AG08395 (cell line): Measurements from ENCODE around the gene DMD.
"Not testable (repeated sequence)": the region's sequence is repeated elsewhere in the genome, so short reads cannot be mapped to it uniquely, and the experiment has no call there.

ENCODE experiments used
- DNase-seq: peaks from one replicate; pipeline ENCODE4 v3.0.0; 2012; ENCODE audit warnings: mixed read lengths, low spot score

The DMD gene

DNA sequence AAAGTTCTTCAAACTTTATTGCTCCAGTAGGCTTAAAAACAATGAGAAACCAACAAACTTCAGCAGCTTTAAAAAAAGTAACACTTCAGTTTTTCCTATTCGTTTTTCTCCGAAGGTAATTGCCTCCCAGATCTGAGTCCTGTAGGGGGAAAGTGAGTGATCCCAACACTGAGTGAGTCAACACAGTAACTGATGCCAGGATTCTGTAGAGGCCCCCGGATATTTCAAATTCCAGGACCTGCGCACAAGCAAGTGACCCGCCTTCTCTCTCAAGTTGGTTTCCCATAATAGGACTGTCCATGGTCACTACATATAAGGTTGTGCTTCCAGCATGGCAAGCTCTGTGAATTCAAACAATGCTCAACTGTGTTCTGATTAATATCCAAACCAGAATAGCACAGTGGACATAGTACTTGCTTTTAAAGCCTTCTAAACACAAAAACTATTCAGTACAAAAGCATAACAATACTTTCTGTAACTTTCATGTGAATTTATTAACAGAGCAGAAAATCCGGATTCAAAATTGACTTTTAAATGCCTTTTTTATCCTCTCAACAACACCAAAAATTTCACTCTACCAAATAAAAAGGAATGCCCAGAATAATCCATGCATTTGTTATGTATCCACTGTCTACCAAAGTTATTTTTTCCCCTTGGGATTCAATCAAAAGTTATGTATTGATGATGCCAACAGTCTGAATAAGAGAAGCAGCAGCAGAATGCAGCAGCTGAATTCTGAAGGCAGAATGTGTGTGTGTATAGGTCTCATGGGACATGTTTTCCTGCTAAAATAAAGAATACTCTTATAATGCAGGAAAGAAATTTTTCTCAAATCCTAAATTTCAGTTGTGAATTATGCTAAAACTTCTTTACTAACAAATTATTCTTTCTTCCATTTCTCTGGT is at the start of gene DMD:
Gene DMD, minus strand, starts transcription at position 194 of the 905 bp plus-strand sequence. CDS start 237 bp downstream, outside the sequence.
- DNase-seq, result no peak

DNA sequence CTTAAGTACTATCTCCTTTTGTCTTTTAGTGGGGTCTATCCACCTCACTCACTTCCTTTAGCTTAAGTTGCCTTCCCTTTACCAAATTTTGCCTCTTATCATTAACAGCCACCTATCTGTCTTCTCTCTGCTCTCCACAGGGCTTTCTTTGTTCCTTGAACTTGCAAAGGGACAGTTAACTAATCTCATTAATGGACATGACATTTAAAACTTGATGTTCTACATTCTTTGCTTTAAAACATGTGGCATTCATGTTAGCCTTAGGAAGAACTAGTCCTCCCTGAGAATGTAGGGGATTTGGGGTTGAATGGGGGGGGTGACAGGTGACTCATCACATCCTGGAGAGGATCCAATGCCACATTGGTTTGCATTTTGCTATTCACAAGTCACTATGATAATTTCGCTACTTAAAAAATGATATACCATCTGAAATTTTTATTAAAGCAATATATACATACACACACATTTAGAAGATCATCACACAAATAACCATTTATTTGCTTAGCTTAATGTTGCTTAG is 41.0 kb upstream of the DMD start:
- DNase-seq, result no peak

DNA sequence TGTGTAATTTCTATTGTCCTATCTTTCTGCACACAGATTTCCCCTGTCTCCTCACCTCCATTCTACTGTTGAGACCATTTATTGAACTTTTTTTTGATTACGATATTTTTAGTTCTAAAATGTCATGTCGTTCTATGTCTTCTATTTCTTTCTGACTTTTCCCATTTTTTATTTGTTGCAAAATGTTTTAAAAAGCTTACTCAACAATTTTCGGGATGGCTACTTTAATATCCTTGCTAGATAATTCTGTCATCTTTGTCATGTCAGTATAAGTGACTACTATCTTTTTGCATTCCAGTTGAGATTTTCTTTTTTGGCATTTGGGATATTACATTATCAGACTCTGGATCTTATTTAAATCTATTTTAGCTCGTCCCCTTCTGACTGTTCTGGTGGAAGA is 7.5 kb upstream of the DMD start:
- no peak for DNase-seq

DNA sequence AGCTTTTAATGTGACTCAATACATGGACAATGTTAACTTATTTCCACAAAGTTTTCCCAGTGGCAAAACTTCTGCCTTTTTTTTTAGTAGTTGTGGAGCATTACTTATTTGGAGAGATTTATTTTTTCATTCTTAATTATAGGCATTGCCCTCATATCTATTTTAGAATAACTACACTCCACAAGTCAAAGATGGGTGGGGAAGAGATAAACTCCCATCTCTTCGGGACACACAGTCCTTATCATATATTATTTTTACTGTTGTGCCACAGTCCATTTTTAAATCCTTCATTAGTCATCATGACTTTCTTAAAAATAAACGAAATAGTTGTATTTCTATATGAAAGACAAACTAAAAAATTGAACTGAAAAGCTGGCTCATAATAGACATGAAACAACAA is 1.2 kb downstream of the DMD start:
- DNase-seq, result no peak

DNA sequence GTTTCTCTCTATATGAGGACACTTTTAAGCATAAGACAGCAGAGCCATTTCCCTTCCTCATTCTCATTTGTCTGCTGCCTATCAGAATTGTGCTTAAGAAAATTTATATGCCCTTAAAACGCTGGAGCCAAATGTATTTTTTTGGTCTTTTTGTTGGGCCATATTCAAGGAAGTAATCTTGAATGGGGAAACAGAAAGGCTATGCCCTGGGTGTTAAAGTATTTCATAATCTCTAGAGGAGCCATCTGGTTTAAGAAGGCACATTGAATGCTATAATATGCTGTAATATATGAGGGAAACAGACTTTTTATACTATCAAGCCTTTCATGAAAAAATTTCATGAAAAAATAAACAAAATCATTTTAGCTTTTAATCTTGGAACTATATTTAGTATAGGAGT is 4.3 kb downstream of the DMD start:
- DNase-seq, result no peak

DNA sequence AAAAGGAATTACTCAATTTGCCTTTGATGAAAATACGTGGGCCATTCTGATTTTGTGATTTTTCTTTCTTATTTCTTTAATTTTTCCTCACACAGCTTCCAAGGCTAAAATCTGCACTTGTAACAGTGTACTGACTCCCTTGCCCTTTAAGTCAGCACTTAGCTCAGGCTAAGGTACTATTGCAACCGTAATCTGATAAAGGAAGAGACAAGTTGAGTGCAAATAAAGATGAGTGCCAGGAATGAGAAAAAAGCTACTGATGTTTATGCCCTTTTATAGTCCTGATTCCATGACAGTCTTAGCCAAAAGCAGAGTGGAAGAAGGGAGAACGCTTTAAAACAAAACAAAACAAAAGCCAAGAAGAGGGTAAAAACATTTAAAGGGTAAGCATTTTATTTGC is 6.0 kb downstream of the DMD start:
- DNase-seq, result no peak

DNA sequence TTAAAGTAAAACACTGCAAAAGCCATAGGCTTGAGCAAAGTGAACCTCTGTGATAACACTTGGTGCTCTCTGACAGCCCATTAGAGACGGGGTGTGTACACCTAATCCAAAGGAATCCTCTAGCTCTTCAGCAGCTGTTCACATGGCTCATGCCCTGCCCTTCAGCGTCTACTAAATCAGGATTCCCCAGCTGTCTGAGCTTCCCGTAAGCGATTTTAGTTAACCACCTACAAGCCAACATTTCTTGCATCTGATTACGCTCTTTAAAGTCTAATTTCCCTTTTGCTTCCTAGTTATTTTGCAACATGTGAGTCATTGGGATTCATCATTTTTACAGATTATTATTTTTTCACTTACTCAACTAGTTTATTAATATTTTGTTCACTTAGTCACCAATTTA is 6.5 kb downstream of the DMD start:
- no peak for DNase-seq

DNA sequence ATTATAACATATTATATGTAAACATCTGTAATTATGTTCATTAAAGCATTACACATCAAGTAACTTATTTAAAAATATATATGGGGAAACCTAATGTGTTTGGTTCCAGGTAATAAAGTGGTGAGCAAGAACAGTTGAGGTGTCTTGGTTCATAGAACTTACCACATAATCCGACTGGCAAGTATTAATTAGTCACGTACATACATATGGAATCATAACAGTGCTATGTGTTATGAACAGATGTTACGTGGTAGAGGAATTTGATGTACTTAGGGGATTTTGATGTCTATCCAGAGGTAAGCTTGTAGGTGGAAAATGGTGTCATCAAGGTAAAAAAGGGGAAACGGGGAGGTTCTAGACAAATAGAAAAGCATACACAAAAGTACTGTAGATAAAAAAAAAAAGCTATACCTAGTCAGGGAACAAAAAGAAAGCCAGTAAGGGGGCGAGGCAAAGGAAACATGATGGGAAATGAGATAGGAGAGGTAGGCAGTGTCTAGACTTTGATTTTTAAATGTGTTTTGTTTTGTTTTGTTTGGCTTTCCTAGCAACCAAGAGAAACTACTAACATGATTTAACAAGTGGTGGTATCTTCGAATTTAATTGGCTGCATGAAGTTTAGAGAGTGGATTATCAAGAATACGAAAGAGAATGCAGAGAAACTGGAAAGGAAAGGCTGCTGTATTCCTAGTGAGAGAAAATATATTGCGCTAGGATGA is 12.6 kb downstream of the DMD start:
- no peak for DNase-seq

DNA sequence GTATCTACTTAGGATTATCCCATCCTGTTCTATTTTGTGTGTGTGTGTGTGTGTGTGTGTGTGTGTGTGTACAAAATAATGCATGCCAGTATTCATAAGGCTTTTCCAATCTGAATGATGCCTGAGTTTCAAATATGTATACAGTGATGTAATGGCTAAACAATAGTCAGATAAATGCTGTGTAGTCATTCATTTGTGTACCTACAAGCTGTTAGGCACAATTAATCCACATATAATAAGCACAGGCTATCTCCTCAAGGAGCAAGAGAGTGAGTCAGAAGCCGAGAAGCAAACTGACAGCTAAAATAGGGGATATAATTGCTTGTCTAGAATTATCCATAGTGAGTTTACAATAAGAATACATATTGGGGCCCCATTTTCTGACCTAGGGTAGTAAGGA is 15.7 kb downstream of the DMD start:
- DNase-seq, result no peak

DNA sequence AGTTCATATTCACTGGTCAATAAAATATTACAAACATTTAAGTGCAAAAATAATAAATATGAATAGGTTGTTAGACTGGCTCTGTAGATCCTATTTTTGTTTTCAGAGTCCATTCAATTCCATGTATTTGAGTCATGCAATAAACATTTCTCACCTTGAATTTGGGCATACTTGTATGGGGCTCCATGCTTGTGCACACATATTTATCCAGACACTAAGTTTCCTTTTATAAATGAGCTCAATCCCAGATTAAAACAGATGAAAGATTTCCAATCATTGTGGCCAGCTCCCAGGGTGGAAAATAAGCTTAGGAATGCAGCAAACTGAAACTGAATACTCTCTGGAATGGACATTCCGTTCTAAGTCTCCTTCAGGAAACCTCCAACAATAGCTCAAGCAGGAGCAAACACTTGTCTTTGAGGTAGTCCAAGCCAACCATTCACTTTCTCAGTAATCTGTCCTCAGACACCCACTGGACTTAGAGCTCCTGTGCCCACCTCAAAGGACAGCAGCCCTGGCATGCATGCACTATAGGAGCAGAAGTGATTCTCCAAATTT is 16.4 kb downstream of the DMD start:
- DNase-seq, result no peak

DNA sequence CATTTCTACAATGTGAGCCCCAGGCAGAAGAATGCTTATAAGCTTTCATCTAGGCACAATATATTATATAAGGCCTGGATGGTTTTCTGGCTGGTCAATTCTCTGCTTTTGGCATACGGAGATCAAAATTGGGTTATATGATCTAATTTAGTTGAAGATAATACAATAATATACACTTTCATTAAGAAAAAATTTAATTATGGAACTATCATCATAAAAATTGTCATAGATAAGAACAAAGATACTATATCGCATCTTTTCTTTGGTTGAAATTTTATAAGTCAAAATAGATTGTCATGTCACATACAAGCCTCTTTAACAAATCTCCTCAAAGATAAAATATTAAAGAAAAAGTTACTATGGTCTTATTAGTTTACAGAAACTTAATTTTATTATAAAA is 17.1 kb downstream of the DMD start:
- no peak for DNase-seq

DNA sequence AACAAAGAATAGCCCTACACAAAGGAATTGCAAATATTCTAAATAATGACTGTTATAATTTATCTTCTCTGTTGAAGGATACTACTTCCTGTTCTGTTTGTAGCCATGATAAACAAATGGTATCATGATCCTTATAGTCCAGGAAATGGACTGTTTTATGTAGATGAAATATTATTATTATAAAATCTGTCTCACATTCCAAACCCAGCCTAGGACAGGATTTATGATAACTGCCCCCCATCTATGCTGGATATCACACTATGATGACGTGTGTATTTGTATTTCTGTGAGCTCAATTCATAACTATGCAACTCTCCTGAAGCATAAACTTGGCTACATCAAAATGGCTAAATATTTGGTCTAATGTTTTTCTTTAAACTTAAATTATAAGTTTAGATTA is 21.3 kb downstream of the DMD start:
- no peak for DNase-seq

DNA sequence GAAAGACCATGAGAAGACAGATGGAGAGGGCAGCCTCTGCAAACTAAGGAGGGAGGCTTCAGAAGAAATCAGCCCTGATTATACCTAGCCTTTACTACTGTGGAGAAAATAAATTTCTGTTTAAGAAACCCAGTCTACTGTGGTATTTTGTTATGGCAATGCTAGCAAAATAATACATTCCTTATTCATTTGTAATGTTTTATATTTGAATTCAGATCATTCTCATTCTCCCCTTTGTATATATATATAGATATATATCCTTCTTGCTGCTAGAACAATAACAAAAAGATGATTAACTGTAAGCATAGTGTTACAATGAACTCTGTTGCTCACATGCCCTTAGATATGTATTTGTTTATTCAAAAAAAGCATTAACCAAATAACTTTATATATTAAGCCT is 22.5 kb downstream of the DMD start:
- no peak for DNase-seq

DNA sequence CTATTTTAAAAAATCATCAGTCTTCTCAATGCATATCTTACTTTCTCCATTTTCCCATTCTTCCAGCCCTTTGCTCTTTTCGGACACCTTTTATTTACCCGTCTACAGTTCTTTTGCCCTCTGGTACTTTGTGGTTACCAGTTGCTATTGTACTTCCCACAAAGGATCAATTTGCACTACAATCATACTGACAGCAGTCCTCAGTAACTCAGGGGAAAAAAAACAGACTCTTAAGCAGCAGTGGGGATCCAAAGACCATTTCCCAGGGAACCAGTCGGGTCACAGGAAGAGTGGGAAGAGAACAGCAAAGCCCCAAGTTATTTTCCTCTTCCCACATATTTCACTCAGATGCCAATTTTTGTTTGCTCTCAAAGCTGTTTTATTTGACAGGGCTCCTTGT is 23.1 kb downstream of the DMD start:
- no peak for DNase-seq

DNA sequence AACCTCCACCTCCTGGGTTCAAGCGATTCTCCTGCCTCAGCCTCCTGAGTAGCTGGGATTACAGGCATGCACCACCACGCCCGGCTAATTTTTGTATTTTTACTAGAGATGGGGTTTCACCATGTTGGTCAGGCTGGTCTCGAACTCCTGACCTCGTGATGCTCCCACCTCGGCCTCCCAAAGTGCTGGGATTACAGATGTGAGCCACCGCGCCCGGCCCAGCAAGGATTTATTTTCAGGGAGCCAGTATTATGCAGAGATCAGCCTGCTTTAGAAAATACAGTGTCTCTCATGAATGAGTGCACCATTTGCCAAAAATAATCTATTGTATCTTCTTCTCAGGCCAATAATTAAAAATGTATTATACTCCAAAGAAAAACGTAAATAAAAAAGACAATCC is 26.5 kb downstream of the DMD start:
- DNase-seq, result not testable (repeated sequence)

DNA sequence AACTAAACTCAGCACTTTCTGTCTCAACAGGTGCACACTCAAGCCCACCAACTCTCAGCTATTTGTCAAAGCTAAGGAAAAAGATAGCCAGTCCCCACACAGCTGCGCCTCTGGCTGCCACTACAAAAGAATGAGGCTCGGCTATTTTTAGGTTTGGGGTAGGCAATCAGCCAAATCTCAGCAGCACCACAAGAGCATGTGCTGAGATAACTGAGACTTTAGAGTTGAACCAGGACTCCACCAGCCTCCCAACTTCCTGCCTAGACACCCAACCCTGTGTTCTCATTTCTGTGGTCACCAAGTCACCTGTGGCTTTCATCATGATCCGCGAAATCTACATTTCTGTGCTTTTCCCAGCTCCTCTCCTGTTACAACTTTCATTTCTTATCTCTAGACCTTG is 28.0 kb downstream of the DMD start:
- no peak for DNase-seq

DNA sequence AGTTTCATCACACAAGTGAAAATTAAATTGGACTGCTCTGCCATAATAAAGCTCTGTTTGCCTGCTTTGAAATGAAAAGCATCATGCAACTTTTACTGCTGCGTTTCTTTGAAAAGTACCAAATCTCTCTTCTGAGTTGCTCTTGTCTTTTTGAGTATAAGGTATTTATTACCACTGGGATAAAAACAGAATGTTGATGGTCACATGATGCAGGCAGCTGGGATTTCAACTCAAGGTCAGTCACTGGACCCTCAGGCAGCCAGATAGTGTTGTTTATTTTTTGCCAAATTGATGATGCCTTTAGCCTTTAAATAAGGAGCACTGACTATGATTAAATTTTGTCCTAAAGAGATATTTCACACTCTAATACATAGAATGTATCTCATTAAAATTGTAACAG is 32.7 kb downstream of the DMD start:
- DNase-seq, result no peak

DNA sequence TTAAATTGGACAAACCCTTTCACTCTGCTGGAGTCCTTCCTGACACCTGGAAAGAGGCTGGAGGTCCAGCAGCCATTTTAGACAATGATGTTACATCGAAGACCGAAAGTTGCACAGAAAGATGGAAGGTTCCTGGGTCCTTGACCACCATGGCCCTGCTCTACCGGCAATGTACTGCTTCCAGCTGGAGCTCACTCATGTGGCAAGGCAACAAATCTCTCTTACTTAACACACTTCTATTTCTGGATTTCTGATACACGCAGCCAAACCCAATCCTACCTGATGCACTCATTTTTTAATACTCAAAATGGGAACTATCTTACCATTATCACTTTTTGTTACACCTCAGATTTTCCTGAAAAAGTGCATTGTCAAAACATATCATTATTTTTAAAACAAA is 33.1 kb downstream of the DMD start:
- no peak for DNase-seq

DNA sequence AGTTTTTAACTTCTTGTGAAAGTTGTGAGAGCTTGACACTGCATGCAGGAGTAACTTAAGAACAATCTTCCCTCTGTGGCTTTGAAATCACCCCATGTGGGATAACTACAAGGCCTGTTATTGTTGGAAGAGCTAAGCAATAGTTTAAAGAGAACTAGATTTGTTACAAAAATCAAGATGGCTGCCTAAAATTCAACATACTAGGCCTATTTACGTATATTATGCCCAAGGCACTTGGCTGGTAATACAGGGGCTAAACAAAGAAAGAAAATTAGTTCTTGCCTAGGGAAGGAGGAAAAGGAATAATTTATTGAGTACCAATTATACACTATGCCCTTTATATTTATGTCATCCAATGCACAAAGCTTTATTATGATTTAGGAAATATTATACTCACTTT is 36.1 kb downstream of the DMD start:
- no peak for DNase-seq

DNA sequence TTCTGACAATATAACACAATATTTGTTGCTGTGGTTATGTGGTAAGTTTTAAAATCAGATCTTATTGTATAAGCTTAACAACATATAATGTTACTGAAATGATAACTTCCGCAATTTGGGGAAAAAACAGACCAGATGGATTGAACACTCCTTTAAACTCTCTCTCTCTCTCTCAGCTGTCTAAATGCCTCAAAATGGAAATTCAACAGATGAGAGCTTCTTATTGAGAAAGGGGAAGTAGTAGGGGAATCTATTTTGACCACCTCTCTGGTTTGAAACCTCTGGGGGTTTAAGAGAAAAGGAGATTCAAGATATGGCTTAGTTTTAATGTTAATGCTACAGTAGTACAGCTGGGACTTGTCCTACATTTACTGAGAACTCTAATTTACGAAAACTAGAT is 40.3 kb downstream of the DMD start:
- no peak for DNase-seq

DNA sequence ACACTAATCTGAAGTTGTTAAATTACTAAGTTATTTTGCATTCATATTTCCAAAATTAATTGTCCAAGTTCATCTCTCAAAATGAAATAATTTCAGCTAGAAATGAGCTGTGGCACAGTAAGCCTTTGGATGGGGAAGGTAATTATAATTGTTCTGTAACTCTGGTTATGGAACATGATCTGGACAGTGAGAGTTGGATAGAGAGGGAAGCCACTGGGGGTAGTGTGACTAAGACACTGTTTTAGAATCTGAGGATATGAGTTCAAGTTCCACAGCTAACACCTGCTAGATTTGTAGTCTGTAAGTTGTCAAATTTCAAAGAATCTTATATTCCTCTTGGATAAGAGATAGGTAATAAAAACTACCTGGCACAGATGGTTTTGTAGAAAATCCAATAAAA is 49.5 kb downstream of the DMD start:
- DNase-seq, result no peak

DNA sequence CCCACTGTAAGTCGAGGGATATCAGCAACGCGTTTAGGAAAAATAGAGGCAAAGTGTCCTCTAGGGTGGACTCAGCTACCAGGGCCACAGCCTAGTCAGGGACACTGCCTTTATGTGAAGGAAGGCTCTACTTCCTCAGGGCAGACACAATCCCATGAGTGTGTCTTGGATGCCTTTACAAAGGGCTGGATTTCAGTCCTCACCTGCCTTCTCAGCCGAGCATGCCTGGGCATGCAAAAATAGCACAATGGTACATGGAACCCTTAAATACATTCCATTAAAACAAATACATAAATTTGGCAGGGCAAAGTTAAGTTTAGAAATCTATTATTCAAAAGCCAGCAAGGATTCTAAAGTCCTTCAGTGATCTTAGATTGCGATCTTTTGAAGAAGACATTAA is 51.1 kb downstream of the DMD start:
- no peak for DNase-seq

DNA sequence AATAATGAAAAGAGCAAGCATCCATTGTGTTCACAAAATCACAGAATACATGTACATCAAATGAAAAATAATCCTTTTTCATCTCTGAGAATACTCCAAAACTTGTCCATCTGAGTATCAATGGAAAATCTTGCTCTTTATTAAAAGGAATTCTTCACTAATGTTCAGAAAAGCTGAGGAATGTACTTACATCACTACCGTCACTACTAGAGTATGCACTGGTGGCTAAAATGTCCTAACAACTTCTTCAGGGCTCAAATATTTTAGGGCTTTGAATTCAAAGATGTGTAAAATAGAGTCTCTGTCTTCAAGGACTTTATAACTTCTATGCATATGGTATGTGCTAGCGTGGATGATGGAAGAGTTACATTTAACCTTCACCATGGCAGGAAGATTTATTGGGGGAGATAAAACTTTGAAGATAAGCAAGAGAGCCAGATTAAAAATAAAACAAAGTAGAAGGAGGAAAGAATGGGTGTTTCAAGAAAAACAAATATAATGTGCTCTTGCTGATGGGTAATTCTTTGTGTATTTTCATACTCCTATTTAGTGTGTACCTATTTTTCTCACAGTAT is 55.1 kb downstream of the DMD start:
- DNase-seq, result no peak
